ENCODE results near the gene YWHAG. TPM values are rescaled to one million over a fixed set of nuclear protein-coding genes. Genes with fewer than 3 reads are reported as not detected.

YWHAG gene
- polyA plus RNA-seq, 1 experiment, result 48.8 TPM

- DNase-seq (ENCODE audit: low read depth), result no peak
- POLR2A ChIA-PET, result interaction anchor here (0.7 kb wide), 1 partner anchor 58 kb away, joined by 3 read pairs; no protein-coding TSS in a partner anchor
- TF ChIP-seq CTCF (IDR thresholded peaks at IDR 0.05; ENCODE audit: insufficient read depth, low read depth, low read length), result no peak
- CTCF ChIA-PET, result interaction anchor here (0.7 to 3.2 kb wide), 5 partner anchors 21 to 117 kb away, joined by 3 to 18 read pairs (median 3); no protein-coding TSS in a partner anchor
- peaks cover 26% of the 10 kb centered on the region for H3K27me3 ChIP-seq (ENCODE audit: control insufficient read depth, insufficient read depth, low read length)
- no peaks in the 10 kb centered on the region for H3K36me3 ChIP-seq (ENCODE audit: control insufficient read depth, insufficient read depth, low read length)
- peak overlapping the region; percentile 36; the same call in 1 of the 2 replicates for H3K4me3 ChIP-seq (ENCODE audit: low read depth, low read length)
These were observed 75.3 kb downstream of the YWHAG start for GRCh38 chr7:76283254-76284159.

- peaks cover 26% of the 10 kb centered on the region for H3K27me3 ChIP-seq (ENCODE audit: control insufficient read depth, insufficient read depth, low read length)
- ChIA-PET POLR2A (no interaction called here), CTCF (interaction anchor here (0.7 to 3.2 kb wide), 9 partner anchors 9 to 116 kb away, joined by 3 to 18 read pairs (median 4); no protein-coding TSS in a partner anchor)
- no peaks in the 10 kb centered on the region for H3K36me3 ChIP-seq (ENCODE audit: control insufficient read depth, insufficient read depth, low read length)
- TF ChIP-seq CTCF (IDR thresholded peaks at IDR 0.05; ENCODE audit: insufficient read depth, low read depth, low read length), result no peak
- peak overlapping the region; percentile 36 for H3K4me3 ChIP-seq (ENCODE audit: low read depth, low read length)
- DNase-seq (ENCODE audit: low read depth), result no peak
These were observed 76.2 kb downstream of the YWHAG start for GRCh38 chr7:76282344-76283253.

- ChIA-PET CTCF (interaction anchor here (0.7 to 3.2 kb wide), 7 partner anchors 10 to 104 kb away, joined by 3 to 18 read pairs (median 5); no protein-coding TSS in a partner anchor), POLR2A (no interaction called here)
- no peak for TF ChIP-seq CTCF (IDR thresholded peaks at IDR 0.05; ENCODE audit: insufficient read depth, low read depth, low read length)
- Histone ChIP-seq H3K36me3 (ENCODE audit: control insufficient read depth, insufficient read depth, low read length) (no peaks in the 10 kb centered on the region), H3K27me3 (ENCODE audit: control insufficient read depth, insufficient read depth, low read length) (peaks cover 29% of the 10 kb centered on the region), H3K4me3 (ENCODE audit: low read depth, low read length) (peak overlapping the region; percentile 36)
- DNase-seq (ENCODE audit: low read depth), result no peak
These were observed 77.0 kb downstream of the YWHAG start for GRCh38 chr7:76281706-76282343.

GRCh38 chr7:76281006-76281705 is 77.6 kb downstream of the YWHAG start:
- Histone ChIP-seq H3K4me3 (ENCODE audit: low read depth, low read length) (peak overlapping the region; percentile 17), H3K27me3 (ENCODE audit: control insufficient read depth, insufficient read depth, low read length) (peaks cover 35% of the 10 kb centered on the region), H3K36me3 (ENCODE audit: control insufficient read depth, insufficient read depth, low read length) (no peaks in the 10 kb centered on the region)
- no peak for DNase-seq (ENCODE audit: low read depth)
- ChIA-PET CTCF (interaction anchor here (1.0 to 3.2 kb wide), 5 partner anchors 11 to 103 kb away, joined by 3 to 18 read pairs (median 10); no protein-coding TSS in a partner anchor), POLR2A (no interaction called here)
- no peak for TF ChIP-seq CTCF (IDR thresholded peaks at IDR 0.05; ENCODE audit: insufficient read depth, low read depth, low read length)

Measured in BJ (cell line).